ENCODE measurements around the gene ENAM. TPM values are rescaled to one million over a fixed set of nuclear protein-coding genes. Genes with fewer than 3 reads are reported as not detected.

ENAM gene
- total and polyA plus RNA-seq, 9 of the 15 experiments (the other 6 are each of a cell fraction or from before 2014, with no cell fraction given), result 0.04 to 0.09 (median 0.04) TPM; not detected in 6

- in situ Hi-C loops (cut with MboI), result no loop called here
- Histone ChIP-seq H3K4me1 (replicated peaks in 1 of 2; ENCODE audit: control insufficient read depth in 2 of 2, insufficient read depth in 2 of 2, low read length in 2 of 2) (no peaks in the 10 kb centered on the region), H3K4me2 (ENCODE audit: insufficient read depth, low read length) (no peak overlapping the region), H4K20me1 (replicated peaks; ENCODE audit: control insufficient read depth, insufficient read depth, low read length) (no peaks in the 10 kb centered on the region), H3K79me2 (ENCODE audit: control insufficient read depth, insufficient read depth, low read length) (no peaks in the 10 kb centered on the region), H3K36me3 (ENCODE audit: control insufficient read depth, insufficient read depth, low read length) (no peaks in the 10 kb centered on the region), H3K27ac (ENCODE audit: extremely low read depth, low read depth, low read length) (no peak overlapping the region), H3K9me1 (ENCODE audit: control insufficient read depth, insufficient read depth, low read length) (no peaks in the 10 kb centered on the region), H3K4me3 (no peak overlapping the region), H2AFZ (ENCODE audit: low read depth, low read length) (no peak overlapping the region), H3K9me3 (replicated peaks; ENCODE audit: control insufficient read depth, insufficient read depth, low read depth, low read length) (no peaks in the 10 kb centered on the region), H3K9ac (ENCODE audit: insufficient read depth in 1 of 2, low read depth in 2 of 2, low read length in 2 of 2) (no peak overlapping the region), H3K27me3 (ENCODE audit: control insufficient read depth in 2 of 2, insufficient read depth in 2 of 2, low read length in 2 of 2) (no peaks in the 10 kb centered on the region; a peak in 1 of 5 replicates)
- ChIA-PET POLR2A (no interaction called here), CTCF (ENCODE audit: low intra/inter-chr PET ratio) (no interaction called here)
- intact Hi-C loops (cut with micrococcal nuclease), result no loop called here
- DNase-seq (ENCODE audit: extremely low read depth in 1 of 4, low spot score in 3 of 4), result no peak
- WGBS (ENCODE audit: insufficient coverage, low coverage, missing lambda C conversion rate), result 0% methylated on average over 2 of the region's 2 CpGs
- no peak for ATAC-seq
- no TSS peak for BruUV-seq (replicated peaks)
- FAIRE-seq, result no peak
- TF ChIP-seq ZBTB11 (CRISPR knock-in tag; IDR thresholded peaks at IDR 0.05) (no peak), USF1 (CRISPR knock-in tag; IDR thresholded peaks at IDR 0.05) (no peak), SRSF3 (IDR thresholded peaks at IDR 0.05; ENCODE audit: insufficient read depth, low read length) (no peak), GMEB1 (CRISPR knock-in tag; IDR thresholded peaks at IDR 0.05) (no peak), PHTF2 (CRISPR knock-in tag; IDR thresholded peaks at IDR 0.05) (no peak), NR3C1 (CRISPR knock-in tag; IDR thresholded peaks at IDR 0.05) (no peak), JUN (IDR thresholded peaks at IDR 0.05; ENCODE audit: borderline replicate concordance, low read depth, low read length) (no peak), JUN (CRISPR knock-in tag; IDR thresholded peaks at IDR 0.05; ENCODE audit: borderline replicate concordance) (no peak), PHB2 (IDR thresholded peaks at IDR 0.05; ENCODE audit: low read depth) (no peak), U2AF1 (optimal IDR thresholded peaks at IDR 0.05; ENCODE audit: low read depth, low read length) (no peak), BACH1 (tag; IDR thresholded peaks at IDR 0.05) (no peak), ZNF561 (CRISPR knock-in tag; conservative IDR thresholded peaks at IDR 0.05) (no peak), CBX1 (IDR thresholded peaks at IDR 0.05; ENCODE audit: low read depth) (no peak), E2F5 (CRISPR knock-in tag; IDR thresholded peaks at IDR 0.05) (no peak), GATA2 (CRISPR knock-in tag; IDR thresholded peaks at IDR 0.05) (no peak), PKNOX1 (IDR thresholded peaks at IDR 0.05) (no peak)
Observed at GRCh38 chr4:70581980-70582379, 46.6 kb upstream of the ENAM start.

All from K562 (cell line).